WI38 (cell line): ENCODE measurements around the gene ZNF415.

Experiments used
- H3K4me3 ChIP-seq: 2 replicates; pipeline ENCODE4 v1.5.1; 2011; ENCODE audit warnings: low read depth, mild to moderate bottlenecking, control low read depth, low read length
- TF ChIP-seq, protein P1 (sequence below): IDR thresholded peaks from 2 replicates; pipeline ENCODE4 v1.5.1; 2012; ENCODE audit warnings: low read depth, mild to moderate bottlenecking, control low read depth, low read length

Gene ZNF415

GRCh38 chr19:53132141-53132991 lies at the start of gene ZNF415:
Gene ZNF415, minus strand, starts transcription at chr19:53132910. Its CDS starts 10,234 bp downstream, at chr19:53122676.
- peak within 1 kb of the TSS; percentile 68 for H3K4me3 ChIP-seq
- TF ChIP-seq, protein P1, sequence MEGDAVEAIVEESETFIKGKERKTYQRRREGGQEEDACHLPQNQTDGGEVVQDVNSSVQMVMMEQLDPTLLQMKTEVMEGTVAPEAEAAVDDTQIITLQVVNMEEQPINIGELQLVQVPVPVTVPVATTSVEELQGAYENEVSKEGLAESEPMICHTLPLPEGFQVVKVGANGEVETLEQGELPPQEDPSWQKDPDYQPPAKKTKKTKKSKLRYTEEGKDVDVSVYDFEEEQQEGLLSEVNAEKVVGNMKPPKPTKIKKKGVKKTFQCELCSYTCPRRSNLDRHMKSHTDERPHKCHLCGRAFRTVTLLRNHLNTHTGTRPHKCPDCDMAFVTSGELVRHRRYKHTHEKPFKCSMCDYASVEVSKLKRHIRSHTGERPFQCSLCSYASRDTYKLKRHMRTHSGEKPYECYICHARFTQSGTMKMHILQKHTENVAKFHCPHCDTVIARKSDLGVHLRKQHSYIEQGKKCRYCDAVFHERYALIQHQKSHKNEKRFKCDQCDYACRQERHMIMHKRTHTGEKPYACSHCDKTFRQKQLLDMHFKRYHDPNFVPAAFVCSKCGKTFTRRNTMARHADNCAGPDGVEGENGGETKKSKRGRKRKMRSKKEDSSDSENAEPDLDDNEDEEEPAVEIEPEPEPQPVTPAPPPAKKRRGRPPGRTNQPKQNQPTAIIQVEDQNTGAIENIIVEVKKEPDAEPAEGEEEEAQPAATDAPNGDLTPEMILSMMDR = no peak

GRCh38 chr19:53182202-53182601 lies 49.5 kb upstream of the ZNF415 start:
- TF ChIP-seq, protein P1 = no peak
- 0 out of 2 replicates have a peak overlapping the region, but pooled peaks have one; percentile 20 for H3K4me3 ChIP-seq

- TF ChIP-seq, protein P1 = no peak
These were observed 45.3 kb upstream of the ZNF415 start for GRCh38 chr19:53177986-53178385.

GRCh38 chr19:53172889-53173288 lies 40.2 kb upstream of the ZNF415 start:
- TF ChIP-seq, protein P1 = no peak
- no peak overlapping the region for H3K4me3 ChIP-seq

More at GRCh38 chr19:53177986-53178385, 45.3 kb upstream of the ZNF415 start:
- H3K4me3 ChIP-seq = no peak overlapping the region

GRCh38 chr19:53165691-53166091 lies 33.0 kb upstream of the ZNF415 start:
- TF ChIP-seq, protein P1 = no peak
- H3K4me3 ChIP-seq = no peak overlapping the region

DNA sequence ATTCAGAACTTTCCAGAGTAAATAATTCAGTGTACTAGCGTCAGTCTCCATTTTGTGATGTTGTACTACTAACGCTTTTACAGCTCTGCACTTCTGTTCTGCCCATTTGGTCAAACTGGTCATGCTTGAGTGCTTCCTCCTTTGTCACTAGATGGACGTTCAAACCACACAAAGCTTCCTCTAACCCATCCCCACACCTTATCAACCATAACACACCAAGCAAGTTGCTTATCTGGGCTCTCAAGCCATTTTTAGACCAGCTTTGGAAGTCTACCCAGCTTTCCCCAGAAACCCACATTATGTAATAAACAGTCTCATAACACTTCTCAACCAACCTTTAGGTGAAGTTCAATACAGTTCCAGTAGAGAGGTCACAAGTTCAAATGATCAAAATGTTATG lies 28.4 kb upstream of the ZNF415 start:
- TF ChIP-seq, protein P1 = no peak
- no peak overlapping the region for H3K4me3 ChIP-seq

- H3K4me3 ChIP-seq = no peak overlapping the region
- TF ChIP-seq, protein P1 = no peak
These were observed 27.6 kb upstream of the ZNF415 start for GRCh38 chr19:53160350-53160749.
